ENCODE results near the gene DZIP3.

The DZIP3 gene

GRCh38 chr3:108603691-108604090, 14.2 kb downstream of the DZIP3 start:
- H3K4me2 ChIP-seq (ENCODE audit: low read length): no peak overlapping the region

GRCh38 chr3:108605028-108605427, 15.5 kb downstream of the DZIP3 start:
- Histone ChIP-seq H3K9me3 (ENCODE audit: insufficient read depth, low read length) (no peaks in the 10 kb centered on the region; the same call in 1 of the 2 replicates), H3K4me2 (ENCODE audit: low read length) (no peak overlapping the region), H3K36me3 (replicated peaks; ENCODE audit: low read depth, low read length) (peaks cover 5% of the 10 kb centered on the region), H4K20me1 (ENCODE audit: insufficient read depth, low read length) (no peaks in the 10 kb centered on the region), H2AFZ (ENCODE audit: low read depth, low read length) (no peak overlapping the region), H3K9ac (ENCODE audit: low read length) (no peak overlapping the region), H3K4me3 (ENCODE audit: low read length) (no peak overlapping the region), H3K27me3 (ENCODE audit: low read depth, low read length) (no peaks in the 10 kb centered on the region), H3K4me1 (ENCODE audit: low read length) (peaks cover 5% of the 10 kb centered on the region; the same call in 1 of the 2 replicates), H3K79me2 (ENCODE audit: low read length) (no peaks in the 10 kb centered on the region), H3K27ac (ENCODE audit: low read length) (no peak overlapping the region)
- TF ChIP-seq EZH2phosphoT487 (IDR thresholded peaks at IDR 0.05; ENCODE audit: low read depth): no peak
- no peak for TF ChIP-seq CTCF (IDR thresholded peaks at IDR 0.05; ENCODE audit: low read depth, low read length)

More at GRCh38 chr3:108603691-108604090, 14.2 kb downstream of the DZIP3 start:
- H3K36me3 ChIP-seq (replicated peaks; ENCODE audit: low read depth, low read length): peaks cover 5% of the 10 kb centered on the region
- no peak overlapping the region for H3K9ac ChIP-seq (ENCODE audit: low read length)
- no peaks in the 10 kb centered on the region for H3K27me3 ChIP-seq (ENCODE audit: low read depth, low read length)
- no peaks in the 10 kb centered on the region; the same call in 1 of the 2 replicates for H3K9me3 ChIP-seq (ENCODE audit: insufficient read depth, low read length)
- H3K4me3 ChIP-seq (ENCODE audit: low read length): no peak overlapping the region
- TF ChIP-seq CTCF (IDR thresholded peaks at IDR 0.05; ENCODE audit: low read depth, low read length) (no peak), EZH2phosphoT487 (IDR thresholded peaks at IDR 0.05; ENCODE audit: low read depth) (no peak)
- no peaks in the 10 kb centered on the region for H3K79me2 ChIP-seq (ENCODE audit: low read length)
- H3K27ac ChIP-seq (ENCODE audit: low read length): no peak overlapping the region
- H3K4me1 ChIP-seq (ENCODE audit: low read length): peaks cover 5% of the 10 kb centered on the region; the same call in 1 of the 2 replicates
- no peak overlapping the region for H2AFZ ChIP-seq (ENCODE audit: low read depth, low read length)
- no peaks in the 10 kb centered on the region for H4K20me1 ChIP-seq (ENCODE audit: insufficient read depth, low read length)

- Histone ChIP-seq H3K4me3 (ENCODE audit: low read length) (no peak overlapping the region), H3K27me3 (ENCODE audit: low read depth, low read length) (no peaks in the 10 kb centered on the region), H3K9me3 (ENCODE audit: insufficient read depth, low read length) (no peaks in the 10 kb centered on the region; the same call in 1 of the 2 replicates), H4K20me1 (ENCODE audit: insufficient read depth, low read length) (no peaks in the 10 kb centered on the region), H3K36me3 (replicated peaks; ENCODE audit: low read depth, low read length) (peaks cover 5% of the 10 kb centered on the region), H3K4me2 (ENCODE audit: low read length) (no peak overlapping the region), H3K9ac (ENCODE audit: low read length) (no peak overlapping the region), H3K27ac (ENCODE audit: low read length) (no peak overlapping the region), H2AFZ (ENCODE audit: low read depth, low read length) (no peak overlapping the region), H3K79me2 (ENCODE audit: low read length) (no peaks in the 10 kb centered on the region), H3K4me1 (ENCODE audit: low read length) (peaks cover 5% of the 10 kb centered on the region; the same call in 1 of the 2 replicates)
- TF ChIP-seq CTCF (IDR thresholded peaks at IDR 0.05; ENCODE audit: low read depth, low read length): no peak
- no peak for TF ChIP-seq EZH2phosphoT487 (IDR thresholded peaks at IDR 0.05; ENCODE audit: low read depth)
Observed at GRCh38 chr3:108605491-108605890, 16.0 kb downstream of the DZIP3 start.

GRCh38 chr3:108608750-108609149, 19.2 kb downstream of the DZIP3 start:
- H3K9me3 ChIP-seq (ENCODE audit: insufficient read depth, low read length): no peaks in the 10 kb centered on the region
- no peak overlapping the region for H3K4me2 ChIP-seq (ENCODE audit: low read length)
- H3K27ac ChIP-seq (ENCODE audit: low read length): no peak overlapping the region
- no peak overlapping the region for H2AFZ ChIP-seq (ENCODE audit: low read depth, low read length)
- no peaks in the 10 kb centered on the region for H4K20me1 ChIP-seq (ENCODE audit: insufficient read depth, low read length)
- H3K36me3 ChIP-seq (replicated peaks; ENCODE audit: low read depth, low read length): no peaks in the 10 kb centered on the region
- no peaks in the 10 kb centered on the region for H3K27me3 ChIP-seq (ENCODE audit: low read depth, low read length)
- no peak overlapping the region for H3K9ac ChIP-seq (ENCODE audit: low read length)
- peaks cover 5% of the 10 kb centered on the region; the same call in 1 of the 2 replicates for H3K4me1 ChIP-seq (ENCODE audit: low read length)
- H3K79me2 ChIP-seq (ENCODE audit: low read length): no peaks in the 10 kb centered on the region
- TF ChIP-seq CTCF (IDR thresholded peaks at IDR 0.05; ENCODE audit: low read depth, low read length) (no peak), EZH2phosphoT487 (IDR thresholded peaks at IDR 0.05; ENCODE audit: low read depth) (no peak)
- H3K4me3 ChIP-seq (ENCODE audit: low read length): no peak overlapping the region

Measured in OCI-LY3 (cell line).